GM23338 (cell line): ENCODE results near the gene AURKAIP1. TPM values are rescaled to one million over a fixed set of nuclear protein-coding genes. Genes with fewer than 3 reads are reported as not detected.

Source experiments
- ATAC-seq: fragments of 200-7000 bp; cut with Tn5 transposase; 3 replicates; pipeline ENCODE4 v1.9.1; 2020
- DNase-seq: peaks from one replicate; pipeline ENCODE4 v3.0.0-alpha.2; 2015; ENCODE audit warnings: low spot score
- H2AFZ ChIP-seq: fragments of 200-600 bp; sonication (generic); 2 replicates; pipeline ENCODE4 v1.8.0; 2016; ENCODE audit warnings: antibody characterized with exemption, mild to moderate bottlenecking, moderate library complexity
- H3F3A ChIP-seq: fragments of 200-600 bp; sonication (generic); replicated peaks from 2 replicates; pipeline ENCODE4 v1.8.0; 2017; ENCODE audit warnings: antibody characterized with exemption, mixed run types, low read depth
- H3K27ac ChIP-seq: fragments of 200-600 bp; sonication (generic); 2 replicates; pipeline ENCODE4 v1.6.1; 2016; ENCODE audit warnings: low read depth
- H3K27me3 ChIP-seq: fragments of 200-600 bp; sonication (generic); 2 replicates; pipeline ENCODE4 v1.8.0; 2016; ENCODE audit warnings: mild to moderate bottlenecking, mixed run types, moderate library complexity; ENCODE audit not compliant: insufficient read depth
- H3K36me3 ChIP-seq: fragments of 200-600 bp; sonication (generic); 2 replicates; pipeline ENCODE4 v1.8.0; 2016; ENCODE audit warnings: mild to moderate bottlenecking; ENCODE audit not compliant: insufficient read depth
- H3K4me1 ChIP-seq: fragments of 200-600 bp; sonication (generic); 2 replicates; pipeline ENCODE4 v1.8.0; 2016; ENCODE audit warnings: mild to moderate bottlenecking, moderate library complexity; ENCODE audit not compliant: insufficient read depth
- H3K4me2 ChIP-seq: fragments of 200-600 bp; sonication (generic); 2 replicates; pipeline ENCODE4 v1.7.1; 2017; ENCODE audit warnings: mixed run types
- H3K4me3 ChIP-seq: fragments of 200-600 bp; sonication (generic); 2 replicates; pipeline ENCODE4 v1.6.1; 2016; ENCODE audit warnings: mixed run types
- H3K79me2 ChIP-seq: fragments of 200-600 bp; sonication (generic); replicated peaks from 2 replicates; pipeline ENCODE4 v1.8.0; 2017; ENCODE audit warnings: mild to moderate bottlenecking; ENCODE audit not compliant: insufficient read depth
- H3K9me2 ChIP-seq: fragments of 200-600 bp; sonication (generic); 2 replicates; pipeline ENCODE4 v1.8.0; 2017; ENCODE audit not compliant: insufficient read depth
- H4K20me1 ChIP-seq: fragments of 200-600 bp; sonication (generic); replicated peaks from 2 replicates; pipeline ENCODE4 v1.8.0; 2017; ENCODE audit warnings: mild to moderate bottlenecking; ENCODE audit not compliant: insufficient read depth
- H3K27ac Mint-ChIP-seq: 2 replicates; pipeline ENCODE4 v1.8.0; 2020; ENCODE audit warnings: inconsistent platforms, mild to moderate bottlenecking, moderate library complexity, mixed read lengths
- H3K27me3 Mint-ChIP-seq: 3 replicates; pipeline ENCODE4 v1.8.0; 2022; ENCODE audit warnings: low read depth, mild to moderate bottlenecking, moderate library complexity, mixed read lengths, inconsistent platforms; ENCODE audit not compliant: insufficient read depth, poor library complexity
- H3K36me3 Mint-ChIP-seq: 3 replicates; pipeline ENCODE4 v1.8.0; 2021; ENCODE audit warnings: low read depth, mild to moderate bottlenecking, inconsistent platforms, moderate library complexity, mixed read lengths
- H3K4me1 Mint-ChIP-seq: 3 replicates; pipeline ENCODE4 v1.8.0; 2020; ENCODE audit warnings: mild to moderate bottlenecking, inconsistent platforms, mixed read lengths
- H3K4me3 Mint-ChIP-seq: 3 replicates; pipeline ENCODE4 v1.8.0; 2021; ENCODE audit warnings: moderate library complexity, mild to moderate bottlenecking, inconsistent platforms, mixed read lengths
- H3K9me3 Mint-ChIP-seq: 3 replicates; pipeline ENCODE4 v1.8.0; 2020; ENCODE audit warnings: moderate library complexity, mild to moderate bottlenecking, inconsistent platforms, mixed read lengths
- CREB1 ChIP-seq: fragments of 250-450 bp; sonication (Bioruptor Pico); IDR thresholded peaks from 2 replicates; pipeline ENCODE4 v1.5.0; 2020; ENCODE audit warnings: low read depth, mild to moderate bottlenecking, moderate library complexity
- CTCF ChIP-seq, 2 experiments: fragments of 200-600 bp in 1 of 2; sonication (generic) in 1 of 2; conservative IDR thresholded peaks; 2 replicates each; pipeline versions ENCODE4 v1.5.1 to v1.6.1; 2016 to 2017; ENCODE audit warnings: antibody characterized with exemption in 2 of 2, low read depth in 2 of 2, mild to moderate bottlenecking in 2 of 2, moderate library complexity in 1 of 2
- ETS1 ChIP-seq: IDR thresholded peaks from 2 replicates; pipeline ENCODE4 v1.6.1; 2016; ENCODE audit warnings: antibody characterized with exemption
- EZH2 ChIP-seq: fragments of 200-600 bp; sonication (generic); IDR thresholded peaks from one replicate; pipeline ENCODE4 v1.8.0; 2017; ENCODE audit warnings: antibody characterized with exemption, mild to moderate bottlenecking, low read depth; ENCODE audit not compliant: unreplicated experiment
- EZH2phosphoT487 ChIP-seq: fragments of 200-600 bp; sonication (generic); IDR thresholded peaks from one replicate; pipeline ENCODE4 v1.8.1; 2018; ENCODE audit warnings: antibody characterized with exemption; ENCODE audit not compliant: unreplicated experiment
- JUNB ChIP-seq: IDR thresholded peaks from one replicate; pipeline ENCODE4 v1.6.1; 2016; ENCODE audit warnings: antibody characterized with exemption; ENCODE audit not compliant: unreplicated experiment
- NANOG ChIP-seq: IDR thresholded peaks from 2 replicates; pipeline ENCODE4 v1.6.1; 2016; ENCODE audit warnings: antibody characterized with exemption, borderline replicate concordance
- POLR2AphosphoS5 ChIP-seq: IDR thresholded peaks from 2 replicates; pipeline ENCODE4 v1.6.1; 2016; ENCODE audit warnings: antibody characterized with exemption, low read depth
- REST ChIP-seq: IDR thresholded peaks from one replicate; pipeline ENCODE4 v1.6.1; 2018; ENCODE audit warnings: antibody characterized with exemption; ENCODE audit not compliant: unreplicated experiment
- STAT1 ChIP-seq: IDR thresholded peaks from one replicate; pipeline ENCODE4 v1.6.1; 2016; ENCODE audit warnings: antibody characterized with exemption; ENCODE audit not compliant: unreplicated experiment
- ZNF114 ChIP-seq: fragments of 250-450 bp; sonication (Bioruptor Pico); IDR thresholded peaks from 2 replicates; pipeline ENCODE4 v1.5.0; 2020; ENCODE audit warnings: mild to moderate bottlenecking, moderate library complexity
- ZNF331 ChIP-seq: fragments of 250-450 bp; sonication (Bioruptor Pico); IDR thresholded peaks from 2 replicates; pipeline ENCODE4 v1.5.0; 2020; ENCODE audit warnings: low read depth, mild to moderate bottlenecking, moderate library complexity
- polyA plus RNA-seq: library from polyadenylated mRNA; unstranded; fragments of >200 nt; fragmentation: Nextera tagmentation; extraction: Ambion mirVana; gene quantifications from 2 replicates; pipeline ENCODE4 v1.2.1, GENCODE V29; 2016
- total RNA-seq: library from RNA; depleted of rRNA; stranded (reverse); fragments of >200 nt; shearing (Covaris generic); gene quantifications from 2 replicates; pipeline ENCODE4 v1.2.3, GENCODE V29; 2014
- TF ChIP-seq, protein P1 (sequence below): fragments of 250-450 bp; sonication (Bioruptor Pico); IDR thresholded peaks from 2 replicates; pipeline ENCODE4 v1.5.0; 2020; ENCODE audit warnings: mild to moderate bottlenecking, moderate library complexity

The AURKAIP1 gene
- total and polyA plus RNA-seq, 2 experiments from 2014 or later = 167 to 355 TPM

DNA sequence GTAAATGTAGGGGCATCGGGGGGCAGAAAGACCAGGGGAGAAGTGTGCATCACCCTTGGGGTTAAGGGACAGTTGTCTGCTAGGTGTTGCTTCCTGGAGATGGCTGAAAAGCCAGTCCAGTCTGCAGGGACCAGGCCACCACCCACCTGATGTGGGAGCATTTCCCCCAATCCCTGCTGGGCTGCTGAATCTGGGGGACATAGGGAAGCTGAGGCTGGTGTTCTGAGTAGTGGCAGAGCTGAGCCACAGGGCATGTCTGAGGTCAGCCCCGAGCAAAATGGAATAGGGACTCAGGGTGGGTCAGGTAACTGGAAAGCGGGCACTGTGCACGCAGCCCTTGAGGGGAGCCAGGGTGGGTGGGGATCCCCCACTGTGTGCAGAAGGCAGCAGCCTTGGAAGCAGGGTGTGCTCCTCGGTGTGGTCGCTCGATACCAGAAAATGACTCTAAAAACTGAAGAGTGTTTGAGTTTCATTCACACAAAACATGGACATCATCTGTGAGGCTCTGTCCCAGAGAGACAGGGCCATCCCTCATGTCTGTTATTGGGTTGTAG, 26.5 kb upstream of the AURKAIP1 start:
- H3K27me3 Mint-ChIP-seq = peaks cover 32% of the 10 kb centered on the region
- Histone ChIP-seq H3K4me1 (peaks cover 21% of the 10 kb centered on the region), H3K79me2 (peaks cover 57% of the 10 kb centered on the region), H3K27me3 (no peaks in the 10 kb centered on the region), H3F3A (peaks cover 75% of the 10 kb centered on the region), H3K27ac (no peak overlapping the region), H4K20me1 (peaks cover 34% of the 10 kb centered on the region), H2AFZ (no peak overlapping the region), H3K36me3 (peaks cover 54% of the 10 kb centered on the region), H3K4me2 (no peak overlapping the region), H3K9me2 (no peaks in the 10 kb centered on the region), H3K4me3 (no peak overlapping the region)
- peaks cover 35% of the 10 kb centered on the region for H3K4me1 Mint-ChIP-seq
- H3K27ac Mint-ChIP-seq = no peak overlapping the region
- DNase-seq (no peak), ATAC-seq (no peak)
- TF ChIP-seq REST (no peak), CREB1 (CRISPR knock-in tag) (no peak), ETS1 (no peak), EZH2 (no peak), JUNB (no peak), CTCF (conservative IDR thresholded peaks at IDR 0.05; ENCODE audit: low read depth in 2 of 2) (no peak), ZNF331 (CRISPR knock-in tag) (no peak), ZNF114 (CRISPR knock-in tag) (no peak), NANOG (no peak), EZH2phosphoT487 (no peak), POLR2AphosphoS5 (no peak; the same call in 1 of the 2 replicates), STAT1 (no peak)
- TF ChIP-seq, protein P1, sequence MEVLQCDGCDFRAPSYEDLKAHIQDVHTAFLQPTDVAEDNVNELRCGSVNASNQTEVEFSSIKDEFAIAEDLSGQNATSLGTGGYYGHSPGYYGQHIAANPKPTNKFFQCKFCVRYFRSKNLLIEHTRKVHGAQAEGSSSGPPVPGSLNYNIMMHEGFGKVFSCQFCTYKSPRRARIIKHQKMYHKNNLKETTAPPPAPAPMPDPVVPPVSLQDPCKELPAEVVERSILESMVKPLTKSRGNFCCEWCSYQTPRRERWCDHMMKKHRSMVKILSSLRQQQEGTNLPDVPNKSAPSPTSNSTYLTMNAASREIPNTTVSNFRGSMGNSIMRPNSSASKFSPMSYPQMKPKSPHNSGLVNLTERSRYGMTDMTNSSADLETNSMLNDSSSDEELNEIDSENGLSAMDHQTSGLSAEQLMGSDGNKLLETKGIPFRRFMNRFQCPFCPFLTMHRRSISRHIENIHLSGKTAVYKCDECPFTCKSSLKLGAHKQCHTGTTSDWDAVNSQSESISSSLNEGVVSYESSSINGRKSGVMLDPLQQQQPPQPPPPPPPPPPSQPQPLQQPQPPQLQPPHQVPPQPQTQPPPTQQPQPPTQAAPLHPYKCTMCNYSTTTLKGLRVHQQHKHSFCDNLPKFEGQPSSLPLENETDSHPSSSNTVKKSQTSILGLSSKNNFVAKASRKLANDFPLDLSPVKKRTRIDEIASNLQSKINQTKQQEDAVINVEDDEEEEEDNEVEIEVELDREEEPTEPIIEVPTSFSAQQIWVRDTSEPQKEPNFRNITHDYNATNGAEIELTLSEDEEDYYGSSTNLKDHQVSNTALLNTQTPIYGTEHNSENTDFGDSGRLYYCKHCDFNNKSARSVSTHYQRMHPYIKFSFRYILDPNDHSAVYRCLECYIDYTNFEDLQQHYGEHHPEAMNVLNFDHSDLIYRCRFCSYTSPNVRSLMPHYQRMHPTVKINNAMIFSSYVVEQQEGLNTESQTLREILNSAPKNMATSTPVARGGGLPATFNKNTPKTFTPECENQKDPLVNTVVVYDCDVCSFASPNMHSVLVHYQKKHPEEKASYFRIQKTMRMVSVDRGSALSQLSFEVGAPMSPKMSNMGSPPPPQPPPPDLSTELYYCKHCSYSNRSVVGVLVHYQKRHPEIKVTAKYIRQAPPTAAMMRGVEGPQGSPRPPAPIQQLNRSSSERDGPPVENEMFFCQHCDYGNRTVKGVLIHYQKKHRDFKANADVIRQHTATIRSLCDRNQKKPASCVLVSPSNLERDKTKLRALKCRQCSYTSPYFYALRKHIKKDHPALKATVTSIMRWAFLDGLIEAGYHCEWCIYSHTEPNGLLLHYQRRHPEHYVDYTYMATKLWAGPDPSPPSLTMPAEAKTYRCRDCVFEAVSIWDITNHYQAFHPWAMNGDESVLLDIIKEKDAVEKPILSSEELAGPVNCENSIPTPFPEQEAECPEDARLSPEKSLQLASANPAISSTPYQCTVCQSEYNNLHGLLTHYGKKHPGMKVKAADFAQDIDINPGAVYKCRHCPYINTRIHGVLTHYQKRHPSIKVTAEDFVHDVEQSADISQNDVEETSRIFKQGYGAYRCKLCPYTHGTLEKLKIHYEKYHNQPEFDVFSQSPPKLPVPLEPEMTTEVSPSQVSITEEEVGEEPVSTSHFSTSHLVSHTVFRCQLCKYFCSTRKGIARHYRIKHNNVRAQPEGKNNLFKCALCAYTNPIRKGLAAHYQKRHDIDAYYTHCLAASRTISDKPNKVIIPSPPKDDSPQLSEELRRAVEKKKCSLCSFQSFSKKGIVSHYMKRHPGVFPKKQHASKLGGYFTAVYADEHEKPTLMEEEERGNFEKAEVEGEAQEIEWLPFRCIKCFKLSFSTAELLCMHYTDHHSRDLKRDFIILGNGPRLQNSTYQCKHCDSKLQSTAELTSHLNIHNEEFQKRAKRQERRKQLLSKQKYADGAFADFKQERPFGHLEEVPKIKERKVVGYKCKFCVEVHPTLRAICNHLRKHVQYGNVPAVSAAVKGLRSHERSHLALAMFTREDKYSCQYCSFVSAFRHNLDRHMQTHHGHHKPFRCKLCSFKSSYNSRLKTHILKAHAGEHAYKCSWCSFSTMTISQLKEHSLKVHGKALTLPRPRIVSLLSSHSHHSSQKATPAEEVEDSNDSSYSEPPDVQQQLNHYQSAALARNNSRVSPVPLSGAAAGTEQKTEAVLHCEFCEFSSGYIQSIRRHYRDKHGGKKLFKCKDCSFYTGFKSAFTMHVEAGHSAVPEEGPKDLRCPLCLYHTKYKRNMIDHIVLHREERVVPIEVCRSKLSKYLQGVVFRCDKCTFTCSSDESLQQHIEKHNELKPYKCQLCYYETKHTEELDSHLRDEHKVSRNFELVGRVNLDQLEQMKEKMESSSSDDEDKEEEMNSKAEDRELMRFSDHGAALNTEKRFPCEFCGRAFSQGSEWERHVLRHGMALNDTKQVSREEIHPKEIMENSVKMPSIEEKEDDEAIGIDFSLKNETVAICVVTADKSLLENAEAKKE (CRISPR knock-in tag) = no peak
- peaks cover 86% of the 10 kb centered on the region for H3K36me3 Mint-ChIP-seq
- no peaks in the 10 kb centered on the region; the same call in 2 of the 3 replicates for H3K9me3 Mint-ChIP-seq
- peak overlapping the region; percentile 96 for H3K4me3 Mint-ChIP-seq
